ENCODE measurements around the gene SLX4IP.
A peak's percentile ranks its signal among the peaks of the same experiment; 100 is the strongest.

Gene SLX4IP

DNA sequence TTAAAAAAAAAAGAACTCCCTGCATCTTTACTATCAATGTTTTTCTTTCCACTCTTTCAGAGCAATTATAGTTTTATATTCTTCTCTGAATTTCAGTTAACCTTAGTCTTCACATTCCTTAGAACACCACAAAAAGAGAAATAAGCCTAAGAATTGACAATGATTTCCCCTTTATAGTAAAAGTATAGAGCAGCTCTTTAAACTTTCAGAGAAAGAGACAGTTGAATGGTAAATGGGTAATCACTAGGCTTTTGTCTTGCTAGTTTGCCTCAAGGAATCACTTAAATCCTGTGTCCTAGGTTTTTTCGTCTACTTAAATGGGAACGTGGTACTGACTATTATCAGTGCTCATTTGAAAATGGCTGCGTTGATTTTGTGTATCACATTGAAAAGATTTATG lies 31.8 kb downstream of the SLX4IP start:
- DNase-seq (ENCODE audit: low spot score) = no peak

DNA sequence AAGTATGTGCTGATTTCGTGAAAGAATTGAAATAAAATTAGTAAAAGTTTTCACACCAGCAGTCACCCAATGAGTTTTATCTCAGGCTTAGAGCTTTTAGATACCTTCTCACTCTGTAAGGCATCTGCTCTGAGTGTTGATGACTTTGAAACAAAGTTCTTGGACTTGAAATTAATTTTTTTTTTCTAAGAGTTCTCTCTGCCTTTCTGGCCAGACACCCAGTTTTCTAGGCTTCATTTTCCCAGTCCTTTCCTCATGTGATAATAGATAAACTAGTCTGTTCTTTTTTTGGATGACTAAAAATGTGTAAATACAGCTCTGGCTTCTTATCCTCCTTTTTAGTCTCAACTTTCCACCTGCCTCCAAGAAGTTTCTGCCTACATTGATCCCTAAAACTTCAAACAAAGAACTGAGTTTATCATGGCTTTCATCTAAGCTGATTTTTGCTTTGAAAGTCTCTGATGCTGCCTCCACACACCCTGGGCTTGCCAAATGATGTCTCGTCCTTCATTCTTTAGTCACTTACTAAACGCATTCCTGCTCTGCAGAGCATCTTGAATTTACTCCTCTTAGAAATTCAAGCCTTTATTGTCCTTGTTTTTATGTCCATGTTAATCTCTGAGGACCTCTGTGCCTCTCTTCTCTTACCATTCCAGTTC lies 32.7 kb downstream of the SLX4IP start:
- no peak for DNase-seq (ENCODE audit: low spot score)

DNA sequence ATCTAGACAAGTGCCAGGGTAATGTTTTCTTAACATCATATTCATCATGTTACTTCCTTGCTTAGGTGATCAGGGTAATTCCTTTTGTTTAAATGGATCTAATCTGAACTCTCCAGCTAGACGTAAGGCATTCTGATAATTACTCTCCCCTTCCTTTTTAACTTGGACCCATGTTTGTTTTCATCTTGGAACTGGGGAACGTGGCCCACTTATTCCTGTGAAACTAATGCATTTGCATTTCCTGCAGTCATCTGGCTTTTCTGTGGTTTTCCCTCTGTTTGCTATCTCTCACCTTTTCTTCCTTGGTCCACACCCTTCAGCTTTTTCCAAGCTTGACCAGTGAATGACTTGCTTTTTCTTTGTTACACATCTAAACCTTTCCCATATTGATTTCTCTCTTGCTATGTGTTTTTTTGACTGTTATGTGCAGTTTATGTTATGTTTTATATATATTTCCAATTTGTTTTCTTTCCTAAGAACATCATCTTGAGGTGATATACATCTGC lies 33.3 kb downstream of the SLX4IP start:
- DNase-seq (ENCODE audit: low spot score) = no peak

DNA sequence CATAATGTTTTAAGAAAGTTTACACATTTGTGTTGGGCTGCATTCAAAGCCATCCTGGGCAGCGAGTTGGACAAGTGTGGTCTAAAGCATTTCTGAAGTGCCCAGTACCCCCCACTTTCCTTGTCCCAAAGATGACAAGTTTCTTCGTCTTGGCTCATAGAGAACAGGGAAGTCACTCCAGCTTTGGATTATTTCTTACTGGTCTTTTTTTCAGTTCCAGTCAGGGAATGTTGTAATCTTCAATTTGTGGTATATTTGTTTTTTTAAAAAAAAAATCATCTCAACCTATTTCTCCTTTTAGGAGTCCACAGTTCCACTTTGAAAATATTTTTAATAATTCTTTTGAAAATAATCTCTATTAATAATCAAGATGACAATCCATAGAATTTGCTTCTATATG lies 34.0 kb downstream of the SLX4IP start:
- DNase-seq (ENCODE audit: low spot score) = no peak

DNA sequence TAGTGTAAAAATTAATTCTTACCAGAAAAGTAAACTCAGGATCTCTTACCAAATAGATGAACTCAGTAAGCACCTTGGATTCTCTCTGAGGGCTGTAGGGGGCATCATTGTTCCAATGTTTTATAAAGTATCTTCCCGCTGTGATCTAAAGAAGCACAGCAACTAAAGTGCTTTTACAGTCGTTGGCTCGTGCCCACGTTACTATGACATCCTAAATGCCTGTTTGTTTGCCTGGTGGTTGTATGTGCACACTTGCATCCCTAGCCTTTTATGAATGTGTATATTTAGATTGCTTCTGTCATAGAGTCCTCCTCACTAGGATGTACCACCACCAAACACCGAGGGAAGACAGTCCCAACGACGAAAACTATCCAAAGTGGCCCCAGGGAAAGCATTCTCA lies 34.5 kb downstream of the SLX4IP start:
- DNase-seq (ENCODE audit: low spot score) = peak; percentile 28

DNA sequence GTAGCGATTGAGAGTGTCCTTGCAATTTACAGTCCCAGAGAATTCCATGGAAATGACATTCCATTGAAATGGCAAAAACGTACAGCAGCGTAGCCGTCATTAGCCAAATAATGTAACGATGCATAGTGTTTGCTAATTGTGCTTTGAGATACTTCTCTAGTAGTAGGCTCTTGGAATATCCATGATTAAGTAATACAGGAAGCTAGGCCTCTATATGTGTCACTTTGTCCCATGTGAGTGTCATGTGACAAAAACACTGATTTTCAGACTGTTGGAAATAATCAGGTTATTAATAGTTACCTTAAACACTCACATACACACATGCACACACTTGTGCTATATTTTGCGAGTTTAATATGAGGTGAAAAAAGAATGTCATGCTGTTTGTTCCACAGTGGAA lies 35.2 kb downstream of the SLX4IP start:
- DNase-seq (ENCODE audit: low spot score) = no peak

DNA sequence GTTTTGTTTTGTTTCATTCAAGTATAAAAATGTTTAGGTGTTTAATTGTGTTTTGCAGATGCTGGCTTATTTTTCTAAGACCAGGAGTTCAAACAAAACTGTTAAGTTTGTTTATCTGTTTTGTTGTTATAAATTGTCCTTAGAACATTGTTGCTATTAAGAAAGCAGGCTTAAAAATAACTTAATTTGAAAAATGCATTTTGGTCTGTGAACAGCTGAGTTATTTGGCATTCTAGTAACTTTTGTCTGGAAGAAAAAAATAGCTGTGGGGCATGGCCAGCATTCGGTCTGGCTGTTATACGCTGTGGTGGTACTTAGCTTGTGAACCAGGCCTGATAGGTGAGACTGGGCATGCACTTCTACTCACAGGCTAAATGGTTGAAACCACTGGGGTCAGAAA lies 37.8 kb downstream of the SLX4IP start:
- DNase-seq (ENCODE audit: low spot score) = no peak

DNA sequence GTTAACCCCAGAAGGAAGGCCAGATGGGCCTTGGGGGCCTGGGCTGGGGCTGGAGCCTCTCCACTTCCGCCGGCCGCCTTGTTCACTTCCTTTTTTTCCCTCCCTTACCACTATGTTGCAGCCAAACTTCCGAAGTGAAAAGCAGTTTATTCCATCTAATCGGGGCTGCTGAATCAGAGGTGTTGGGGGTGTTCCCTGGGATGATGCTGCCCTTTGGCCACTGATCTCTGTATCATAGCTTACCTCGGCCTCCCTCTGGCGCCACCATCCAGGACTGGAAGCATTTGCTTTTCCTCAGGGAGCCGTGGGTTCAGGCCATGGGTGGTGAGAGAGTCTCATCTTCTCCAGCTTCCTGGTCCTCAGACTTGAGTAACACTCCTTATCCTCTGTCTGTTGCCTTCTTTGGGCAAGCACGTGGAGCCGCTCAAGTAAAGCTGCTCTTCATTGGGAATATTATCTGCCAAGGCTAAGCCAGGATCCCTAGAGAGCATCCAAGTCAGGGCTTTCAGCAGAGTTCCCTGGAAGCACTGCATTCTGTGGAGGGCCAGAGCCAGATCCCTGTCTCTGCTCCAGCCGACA lies 39.6 kb downstream of the SLX4IP start:
- no peak for DNase-seq (ENCODE audit: low spot score)

DNA sequence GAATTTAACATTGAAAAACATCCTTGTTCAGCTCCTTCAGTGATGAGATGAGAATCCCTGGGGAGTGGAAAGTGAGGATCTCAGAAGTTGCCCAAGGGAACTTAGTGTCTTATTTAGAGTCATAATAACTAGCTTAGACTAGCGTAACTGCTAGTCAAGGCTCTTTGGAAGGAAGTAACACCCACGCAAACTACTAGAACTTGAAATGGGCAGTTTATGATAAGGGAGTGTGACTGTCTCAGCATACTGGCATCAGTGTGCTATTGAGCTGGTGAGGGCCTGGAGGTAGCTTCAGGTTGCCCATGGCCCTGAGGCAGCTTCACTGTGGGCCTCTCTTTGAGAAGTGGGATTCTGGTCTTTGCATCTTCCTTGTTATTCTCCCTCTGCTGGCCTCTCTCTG lies 40.1 kb downstream of the SLX4IP start:
- no peak for DNase-seq (ENCODE audit: low spot score)

DNA sequence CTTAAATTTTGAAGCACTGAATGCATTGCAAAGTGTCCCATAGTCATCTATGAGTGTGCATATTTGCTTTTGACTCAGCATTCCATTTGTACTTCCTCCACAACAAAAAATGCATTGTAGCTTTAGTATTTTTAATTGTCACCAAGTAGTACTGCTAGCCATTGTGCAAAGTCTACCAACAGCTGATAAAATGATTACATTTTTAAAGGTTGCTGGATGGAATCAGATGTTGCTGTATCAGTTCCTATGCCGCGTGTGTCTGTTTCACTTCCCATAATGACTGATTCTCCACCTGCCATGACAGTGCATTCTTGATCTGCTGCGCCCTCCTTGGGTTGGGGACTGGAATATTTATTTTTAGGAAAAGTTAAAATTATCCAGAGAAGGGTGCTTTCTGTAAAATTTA lies 41.2 kb downstream of the SLX4IP start:
- peak; percentile 21 for DNase-seq (ENCODE audit: low spot score)

DNA sequence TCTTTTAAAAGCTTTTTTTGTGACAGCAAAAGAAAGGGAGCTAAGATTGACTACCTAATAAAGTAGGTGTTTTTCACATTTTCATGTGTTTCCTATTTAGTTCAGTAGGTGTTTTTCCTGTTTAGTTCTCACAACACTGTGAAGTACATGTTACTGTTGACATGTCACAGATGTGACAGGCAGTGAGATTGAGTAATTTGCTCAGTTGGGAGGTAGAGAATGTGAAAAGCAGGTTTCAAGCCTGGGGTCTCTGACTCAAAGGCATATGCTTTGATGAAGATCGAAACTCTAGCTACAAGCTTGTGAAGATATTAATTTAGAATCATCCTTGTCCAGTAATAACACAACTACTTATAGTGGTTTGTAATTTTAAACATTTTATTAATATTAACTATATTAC lies 43.1 kb downstream of the SLX4IP start:
- no peak for DNase-seq (ENCODE audit: low spot score)

DNA sequence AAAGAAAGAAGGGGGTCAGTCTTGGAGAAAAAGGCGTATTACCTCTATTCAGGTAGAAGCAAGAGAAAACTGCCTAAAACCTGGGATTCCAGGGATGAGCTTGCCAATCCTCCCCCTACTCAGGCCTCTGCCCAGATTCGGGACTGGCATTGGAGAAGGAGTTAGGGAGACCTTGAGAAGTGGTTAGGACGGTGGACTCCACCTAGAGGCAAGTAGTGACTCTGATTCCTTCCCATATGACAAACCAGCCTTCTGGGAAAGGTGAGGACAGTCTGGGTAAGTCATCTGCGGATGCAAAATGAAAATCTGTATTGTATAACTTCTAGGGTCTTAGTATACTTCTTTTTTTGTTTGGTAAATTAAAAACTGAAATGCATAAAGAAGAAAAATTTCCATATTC lies 43.8 kb downstream of the SLX4IP start:
- DNase-seq (ENCODE audit: low spot score) = no peak

DNA sequence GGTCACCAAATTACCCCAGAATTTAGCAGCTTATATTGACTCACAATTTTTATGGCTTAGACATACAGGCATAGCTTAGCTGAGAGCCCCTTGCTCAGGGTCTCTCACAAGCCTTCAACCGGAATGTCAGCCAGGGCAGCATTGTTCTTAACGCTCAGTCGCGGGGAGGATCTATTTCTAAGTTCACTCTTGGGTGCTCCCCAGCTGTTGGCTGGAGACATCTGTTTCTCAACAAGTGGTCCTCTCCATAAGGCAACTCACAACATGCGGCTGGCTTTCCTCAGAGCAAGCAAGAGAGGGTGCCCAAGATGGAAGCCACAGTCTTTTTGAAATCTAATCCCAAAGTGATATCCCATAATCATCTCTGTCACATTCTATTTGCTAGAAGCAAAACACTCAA lies 46.6 kb downstream of the SLX4IP start:
- no peak for DNase-seq (ENCODE audit: low spot score)

DNA sequence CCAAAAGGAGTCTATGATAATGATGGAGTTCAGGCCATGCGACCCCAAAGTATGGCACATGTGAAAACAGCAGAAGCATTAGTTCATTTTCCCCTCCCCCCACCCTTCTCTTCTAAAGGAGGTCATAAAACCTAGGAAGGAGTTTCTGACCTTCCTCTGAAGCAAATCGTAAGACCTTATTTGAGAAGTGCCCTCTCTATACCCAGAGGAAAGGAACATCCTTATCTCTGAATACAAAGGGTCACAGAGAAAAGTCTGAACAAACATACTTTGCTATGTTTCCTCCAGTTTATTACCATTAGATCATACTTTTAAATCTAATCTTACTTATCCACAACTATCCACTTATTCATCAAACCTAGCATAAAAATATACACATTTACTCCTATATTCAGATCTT lies 48.6 kb downstream of the SLX4IP start:
- no peak for DNase-seq (ENCODE audit: low spot score)

DNA sequence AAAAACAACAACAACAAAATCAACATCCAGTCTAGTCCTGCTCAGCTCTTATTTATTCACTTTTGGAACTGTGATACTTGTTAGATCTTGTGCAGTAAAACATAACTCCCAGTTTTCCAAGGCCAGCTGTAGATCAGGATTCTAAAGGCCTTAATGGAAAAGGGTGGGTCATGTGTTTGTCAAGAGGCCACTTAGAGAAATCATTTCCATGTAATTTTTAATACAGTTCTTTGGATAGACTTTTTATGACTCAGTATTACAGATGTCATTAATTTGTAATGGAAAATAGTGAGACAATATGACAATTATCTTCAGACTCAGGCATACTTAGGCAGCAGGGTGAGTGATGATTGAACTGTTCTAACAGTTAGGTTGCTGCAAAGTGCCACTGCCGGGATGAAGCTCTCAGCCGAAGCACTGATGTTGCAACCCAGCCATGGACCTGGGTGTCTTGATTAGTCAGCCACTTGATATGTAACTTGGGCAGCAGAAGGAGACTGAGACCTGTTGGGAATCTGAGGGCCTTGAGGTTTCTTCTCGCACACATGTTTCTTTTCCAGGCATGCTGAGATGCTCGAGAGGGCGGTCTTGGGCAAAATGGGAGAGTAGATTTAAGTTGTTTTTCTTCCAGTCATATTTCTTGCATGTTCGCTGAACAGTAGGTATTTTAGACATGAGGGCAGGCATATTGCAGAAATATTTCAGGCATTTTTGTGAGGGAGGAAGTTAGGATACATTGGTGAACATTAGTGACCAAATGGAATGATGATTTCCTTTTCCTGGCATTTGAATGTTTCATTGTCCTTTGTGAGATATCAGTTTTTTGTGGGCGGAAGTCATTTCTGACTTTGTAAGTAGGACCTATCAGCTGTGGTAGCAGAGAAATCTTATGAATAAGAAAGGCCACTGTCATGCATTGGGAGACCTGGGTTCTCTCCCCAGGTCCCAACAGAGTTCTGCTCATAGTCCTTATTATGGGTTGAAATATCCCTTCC lies 52.3 kb downstream of the SLX4IP start:
- no peak for DNase-seq (ENCODE audit: low spot score)

DNA sequence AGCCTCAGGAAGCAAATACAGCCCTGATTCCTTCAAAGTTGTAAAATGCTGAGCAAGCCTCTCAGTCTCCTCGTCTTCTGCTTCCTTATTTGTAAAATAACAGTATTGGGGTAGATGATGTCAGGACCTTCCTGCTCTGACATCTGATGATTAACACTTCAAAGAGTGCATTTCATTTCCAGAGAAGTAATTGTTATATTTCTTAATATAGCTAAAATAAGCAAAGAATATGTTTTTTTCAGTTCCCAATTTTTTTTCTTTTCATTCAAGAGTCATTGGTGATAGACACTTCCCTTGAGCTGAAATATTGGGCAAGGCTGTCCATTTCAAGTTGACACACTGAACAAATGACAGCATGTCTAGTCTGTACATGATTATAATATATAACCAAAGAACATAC lies 53.4 kb downstream of the SLX4IP start:
- no peak for DNase-seq (ENCODE audit: low spot score)

DNA sequence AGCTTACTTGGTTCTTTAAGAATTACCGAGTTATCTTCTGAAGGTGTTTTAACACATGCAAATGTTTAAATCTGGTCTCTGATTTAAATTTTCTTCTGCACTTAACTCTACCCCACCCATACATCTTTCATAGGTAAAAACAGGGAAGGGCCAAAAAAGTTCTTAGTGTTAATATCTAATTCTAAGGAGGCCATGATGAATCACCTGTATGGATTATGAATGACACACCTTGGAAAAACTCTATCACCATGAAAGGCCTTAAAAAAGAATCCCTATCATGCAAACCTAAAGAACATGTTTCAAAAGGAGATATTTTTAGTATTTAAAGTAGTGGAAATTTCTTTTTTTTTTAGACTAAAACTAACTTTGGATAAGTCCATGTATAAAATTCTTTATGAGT lies 54.7 kb downstream of the SLX4IP start:
- DNase-seq (ENCODE audit: low spot score) = no peak

DNA sequence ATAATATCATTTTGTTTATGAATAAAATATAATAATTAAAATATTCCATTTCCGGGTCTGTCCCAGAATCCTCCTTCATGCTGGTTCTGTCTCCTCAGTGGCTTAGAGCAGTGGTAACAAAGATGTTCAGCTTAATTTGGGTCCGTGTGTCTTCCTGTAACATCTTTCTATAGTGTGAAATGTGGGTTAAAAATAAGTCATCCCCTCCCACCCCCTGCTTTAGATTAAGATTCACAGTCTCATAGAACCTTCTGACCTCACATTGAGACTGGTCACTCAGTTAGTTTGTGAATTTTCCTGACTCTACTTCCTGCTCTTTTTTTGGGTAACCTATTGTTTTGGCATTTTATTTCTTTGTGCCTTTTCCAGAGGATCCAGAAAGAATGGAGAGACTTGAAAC lies 55.2 kb downstream of the SLX4IP start:
- no peak for DNase-seq (ENCODE audit: low spot score)

DNA sequence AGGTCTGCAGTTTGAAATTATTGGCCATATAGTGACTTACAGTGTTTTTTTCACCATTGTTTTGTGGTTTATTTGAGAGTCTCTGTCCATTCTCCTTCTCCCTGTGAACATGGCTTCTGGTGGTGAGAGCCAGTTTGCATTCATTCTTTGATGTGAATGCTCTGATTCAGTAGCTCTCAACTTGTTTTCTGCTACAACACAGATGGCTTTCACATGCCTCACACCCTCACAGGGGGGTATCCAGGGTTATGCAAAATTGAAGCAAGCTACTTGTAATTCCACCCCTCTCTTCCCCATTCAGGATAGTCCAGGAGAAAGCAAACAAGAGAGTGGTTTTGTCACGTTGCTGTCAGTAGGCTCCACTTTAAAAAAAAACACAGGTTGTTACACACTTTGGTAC lies 55.6 kb downstream of the SLX4IP start:
- DNase-seq (ENCODE audit: low spot score) = no peak

DNA sequence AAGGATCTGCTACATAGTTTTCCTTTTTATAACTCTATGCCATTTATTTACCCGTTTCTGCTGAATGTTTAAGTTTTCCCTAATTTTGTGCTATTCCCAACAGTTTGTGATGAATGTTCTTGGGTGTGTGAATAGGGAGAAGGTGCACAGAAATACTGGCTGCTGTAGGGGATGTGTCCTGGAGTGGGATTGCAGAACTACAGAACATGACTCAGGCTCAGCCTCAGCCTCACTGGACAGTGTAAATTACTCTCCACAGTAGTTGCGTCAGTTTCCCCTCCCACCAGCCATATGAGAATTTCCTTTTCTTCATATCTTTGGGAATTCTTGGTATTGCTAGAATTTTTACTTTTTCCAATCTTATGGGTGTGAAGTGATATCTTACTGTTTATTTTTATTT lies 57.0 kb downstream of the SLX4IP start:
- no peak for DNase-seq (ENCODE audit: low spot score)

DNA sequence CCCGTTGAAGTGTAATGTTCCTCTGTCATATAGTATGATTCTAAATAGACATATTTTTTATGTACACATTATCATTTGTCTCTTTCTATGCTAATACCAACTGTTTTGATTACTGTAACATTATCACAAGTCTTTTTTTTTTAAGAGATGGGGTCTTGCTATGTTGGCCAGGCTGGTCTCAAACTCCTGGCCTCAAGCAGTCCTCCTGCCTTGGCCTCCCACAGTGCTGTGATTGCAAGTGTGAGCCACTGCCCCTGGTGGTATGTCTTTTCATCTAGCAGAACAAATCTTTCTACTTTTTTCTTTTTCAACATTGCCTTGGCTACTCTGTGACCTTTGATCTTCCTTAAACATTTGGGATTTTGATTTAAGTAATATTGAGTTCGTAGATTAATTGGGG lies 57.7 kb downstream of the SLX4IP start:
- peak; percentile 24 for DNase-seq (ENCODE audit: low spot score)

DNA sequence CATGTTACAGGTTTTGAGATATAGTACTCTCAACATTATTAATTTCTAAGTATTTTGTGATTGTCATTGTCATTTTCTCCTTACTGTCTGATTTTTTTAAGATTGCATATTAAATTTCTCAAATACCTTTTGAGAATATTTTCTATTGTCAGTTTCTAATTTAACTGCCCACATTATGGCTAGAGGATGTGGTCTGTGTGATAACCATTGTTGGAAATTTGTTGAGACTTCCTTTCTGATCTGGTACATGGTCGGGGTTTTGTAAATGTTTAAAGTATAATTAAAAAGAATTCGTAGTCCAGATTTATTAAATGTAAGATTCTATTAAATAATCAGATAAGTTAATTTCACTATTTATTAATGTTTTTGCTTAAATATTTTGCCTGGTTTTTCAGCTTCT lies 60.1 kb downstream of the SLX4IP start:
- DNase-seq (ENCODE audit: low spot score) = no peak

DNA sequence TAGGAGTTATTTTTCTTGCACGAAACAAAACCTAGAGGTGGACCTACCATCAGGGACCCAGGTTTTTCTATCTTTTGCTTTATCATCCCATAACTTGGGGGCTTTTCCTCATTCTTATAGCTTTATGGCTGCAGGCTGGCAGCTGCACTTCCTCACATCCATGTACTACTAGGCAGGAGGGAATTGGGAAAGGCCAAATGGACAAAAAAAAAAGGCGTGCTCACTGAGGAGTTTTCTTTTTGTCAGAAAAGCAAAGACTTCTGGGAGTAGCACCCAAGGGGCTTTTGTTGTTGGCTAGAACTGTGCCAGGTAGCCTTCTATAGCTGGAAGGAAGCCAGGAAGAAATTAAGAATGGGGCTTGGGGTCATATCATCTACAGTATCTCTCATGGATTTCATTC lies 61.4 kb downstream of the SLX4IP start:
- DNase-seq (ENCODE audit: low spot score) = no peak
